ENCODE results near the gene PRDX5.

PRDX5 gene

GRCh38 chr11:64290352-64291261, 27.3 kb upstream of the PRDX5 start:
- no peak for DNase-seq

DNA sequence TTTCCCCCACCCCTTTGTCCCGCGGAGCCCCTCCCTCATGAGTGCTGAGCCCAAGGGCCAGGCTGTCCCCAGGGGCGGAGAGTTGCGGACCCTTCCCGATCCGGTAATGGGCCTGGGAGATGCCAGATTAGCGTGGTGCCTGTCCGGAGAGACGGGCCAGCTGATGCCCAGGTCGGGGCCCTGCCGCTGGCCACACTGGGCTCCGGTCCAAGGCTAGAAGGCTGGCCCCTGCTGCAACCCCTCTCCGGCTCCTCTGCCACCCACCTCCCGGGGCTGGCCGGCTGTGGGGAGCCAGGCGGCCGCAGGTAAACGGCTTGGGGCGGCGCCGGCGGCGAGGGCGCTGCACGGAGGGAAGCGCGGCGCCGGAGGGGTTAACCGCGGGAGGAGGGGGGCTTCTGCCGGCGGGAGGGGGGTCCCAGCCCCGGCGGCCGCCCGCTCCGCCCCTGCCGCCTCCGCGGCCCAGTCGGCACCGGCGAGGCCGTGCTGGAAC, 26.6 kb upstream of the PRDX5 start, which contains the start of gene KCNK4:
TSS of gene KCNK4 (plus strand) at position 41 of the 490 bp plus-strand sequence. CDS start 1,717 bp downstream, outside the sequence.
- DNase-seq = no peak

DNA sequence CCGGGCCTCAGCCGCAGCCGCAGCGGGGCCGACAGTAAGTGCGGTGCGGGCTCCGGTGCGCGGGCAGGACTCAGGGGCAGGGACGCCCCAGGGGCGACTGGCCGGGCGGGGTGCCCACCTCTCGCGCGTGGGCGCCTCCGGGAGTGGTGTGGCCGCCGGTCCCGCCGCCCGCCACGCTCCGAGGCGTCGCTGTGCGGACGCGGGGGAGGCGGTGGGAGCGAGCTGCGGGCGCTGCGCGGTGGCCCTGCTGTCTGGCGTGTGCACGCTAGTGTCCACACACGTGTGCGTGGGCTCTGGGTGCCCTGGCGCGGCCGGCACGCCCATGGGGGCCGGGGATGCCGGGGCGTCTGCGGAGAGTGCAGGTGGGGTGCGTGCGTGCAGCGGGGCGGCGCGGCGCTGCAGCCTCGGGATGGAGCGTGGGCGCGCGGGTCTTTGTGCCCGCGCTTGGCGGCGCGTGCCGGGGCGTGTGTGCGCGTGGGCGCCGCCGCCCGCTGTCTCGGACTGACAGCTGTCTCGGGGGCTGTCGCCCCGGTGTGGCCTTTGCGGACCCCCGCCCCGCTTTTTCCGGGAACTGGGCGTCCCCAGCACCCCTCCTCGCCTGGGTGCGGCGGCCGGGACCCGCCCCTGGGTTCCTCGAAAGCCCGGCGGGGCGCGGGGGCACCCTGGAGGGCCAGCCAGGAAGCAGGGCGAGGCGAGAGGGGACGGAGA, 26.0 kb upstream of the PRDX5 start:
- DNase-seq = no peak

- DNase-seq = no peak
Measured at GRCh38 chr11:64292460-64293254, 25.3 kb upstream of the PRDX5 start.

DNA sequence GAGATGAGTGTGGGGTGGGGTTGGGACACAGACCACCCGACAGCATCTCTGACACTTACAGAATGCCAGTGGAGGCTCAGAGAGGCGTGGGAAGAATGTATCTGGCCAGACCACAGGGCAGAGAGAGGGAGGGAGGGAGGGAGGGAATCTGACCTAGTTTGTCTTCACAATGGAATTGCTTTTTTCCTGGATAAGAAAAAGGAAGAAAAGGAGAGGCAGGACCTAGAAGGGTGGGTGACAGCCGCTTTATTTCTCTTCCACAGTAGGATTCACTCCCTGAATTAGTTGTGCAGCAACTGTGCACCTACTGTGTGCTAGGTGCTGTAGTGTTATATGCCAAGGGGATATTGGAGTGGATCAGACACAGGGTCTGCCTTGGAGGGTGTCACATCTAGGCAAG, 23.1 kb upstream of the PRDX5 start:
- DNase-seq = no peak

DNA sequence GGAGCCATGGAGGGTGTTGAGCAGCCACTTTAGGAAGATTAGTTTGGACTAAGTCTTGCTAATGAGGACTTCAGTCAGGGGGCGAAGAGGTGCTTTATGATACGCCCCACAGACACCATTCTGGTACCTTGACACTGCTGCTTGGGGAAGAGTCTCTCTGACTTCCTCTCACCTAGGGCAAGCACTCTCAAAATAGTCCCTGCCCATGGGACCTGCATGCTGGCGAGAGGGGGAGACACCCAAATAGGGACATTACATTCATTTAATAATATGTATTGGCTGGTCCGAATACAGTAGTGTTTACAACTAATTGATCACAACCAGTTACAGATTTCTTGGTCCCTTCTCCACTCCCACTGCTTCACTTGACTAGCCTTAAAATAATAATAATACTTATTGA, 22.2 kb upstream of the PRDX5 start:
- no peak for DNase-seq

- no peak for DNase-seq
Measured at GRCh38 chr11:64296236-64296635, 21.7 kb upstream of the PRDX5 start.

DNA sequence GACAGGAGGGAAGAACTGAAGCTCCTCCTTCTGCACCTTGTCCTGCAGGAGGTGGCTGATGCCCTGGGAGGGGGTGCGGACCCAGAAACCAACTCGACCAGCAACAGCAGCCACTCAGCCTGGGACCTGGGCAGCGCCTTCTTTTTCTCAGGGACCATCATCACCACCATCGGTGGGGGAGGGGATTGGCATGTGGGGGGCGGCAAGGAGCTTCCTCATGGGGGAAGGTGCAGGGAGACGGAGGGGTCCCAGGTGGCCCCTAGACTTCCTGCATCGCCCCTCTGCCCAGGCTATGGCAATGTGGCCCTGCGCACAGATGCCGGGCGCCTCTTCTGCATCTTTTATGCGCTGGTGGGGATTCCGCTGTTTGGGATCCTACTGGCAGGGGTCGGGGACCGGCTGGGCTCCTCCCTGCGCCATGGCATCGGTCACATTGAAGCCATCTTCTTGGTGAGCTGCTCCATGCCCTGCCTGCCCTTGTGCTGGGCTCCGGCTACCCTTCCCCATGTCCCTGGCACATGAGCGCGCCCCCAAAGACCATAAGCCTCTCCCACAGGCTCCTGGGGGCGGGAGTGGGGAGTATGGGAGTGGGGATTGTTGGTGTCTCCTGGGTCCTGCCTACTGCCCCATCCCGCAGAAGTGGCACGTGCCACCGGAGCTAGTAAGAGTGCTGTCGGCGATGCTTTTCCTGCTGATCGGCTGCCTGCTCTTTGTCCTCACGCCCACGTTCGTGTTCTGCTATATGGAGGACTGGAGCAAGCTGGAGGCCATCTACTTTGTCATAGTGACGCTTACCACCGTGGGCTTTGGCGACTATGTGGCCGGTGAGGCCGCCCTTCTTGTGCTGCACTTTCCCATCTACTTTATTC, 20.9 kb upstream of the PRDX5 start:
- DNase-seq = no peak

GRCh38 chr11:64297699-64298358, 20.1 kb upstream of the PRDX5 start:
- no peak for DNase-seq

GRCh38 chr11:64298966-64299846, 18.7 kb upstream of the PRDX5 start:
- DNase-seq = no peak

DNA sequence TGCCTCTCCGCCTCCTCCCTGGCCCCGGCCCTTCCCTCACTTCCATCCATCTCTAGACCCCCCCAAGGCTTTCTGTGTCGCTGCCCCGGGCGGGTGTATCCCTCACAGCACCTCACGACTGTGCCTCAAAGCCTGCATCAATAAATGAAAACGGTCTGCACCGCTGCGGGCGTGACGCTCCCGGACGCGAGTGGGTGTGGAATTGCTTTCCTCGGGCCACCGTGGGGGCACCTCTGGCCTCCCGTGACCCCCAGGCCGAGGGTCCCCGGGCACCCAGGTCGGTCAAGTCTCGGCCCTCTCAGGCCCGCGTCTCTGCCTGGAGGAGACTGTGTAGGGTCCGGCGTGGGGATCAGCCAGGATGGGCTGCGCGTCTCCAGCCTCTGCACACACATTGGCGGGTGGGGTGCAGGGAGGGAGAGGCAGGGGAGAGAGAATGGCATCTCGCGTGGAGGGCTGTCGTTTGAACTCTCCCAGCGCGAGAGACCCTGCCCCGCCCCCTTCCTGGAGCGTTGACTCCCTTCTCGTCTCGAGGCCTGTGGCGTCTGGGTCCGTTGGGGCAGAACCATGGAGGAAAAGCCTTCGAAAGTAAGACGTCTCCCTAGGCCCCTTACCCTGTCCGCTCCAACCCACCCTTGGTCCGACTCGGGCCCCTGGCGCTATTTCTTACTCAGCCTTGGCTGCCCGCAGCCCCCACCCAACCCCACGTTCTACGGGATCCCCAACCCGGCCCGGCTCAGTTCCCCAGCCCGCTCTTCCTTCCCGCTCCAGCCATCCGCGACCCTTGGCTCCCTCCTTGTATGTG, 17.9 kb upstream of the PRDX5 start, which contains the start of gene CATSPERZ:
TSS of gene CATSPERZ (plus strand) at position 512 of the 802 bp plus-strand sequence. CDS start at position 565, 53 bp downstream.
- no peak for DNase-seq

DNA sequence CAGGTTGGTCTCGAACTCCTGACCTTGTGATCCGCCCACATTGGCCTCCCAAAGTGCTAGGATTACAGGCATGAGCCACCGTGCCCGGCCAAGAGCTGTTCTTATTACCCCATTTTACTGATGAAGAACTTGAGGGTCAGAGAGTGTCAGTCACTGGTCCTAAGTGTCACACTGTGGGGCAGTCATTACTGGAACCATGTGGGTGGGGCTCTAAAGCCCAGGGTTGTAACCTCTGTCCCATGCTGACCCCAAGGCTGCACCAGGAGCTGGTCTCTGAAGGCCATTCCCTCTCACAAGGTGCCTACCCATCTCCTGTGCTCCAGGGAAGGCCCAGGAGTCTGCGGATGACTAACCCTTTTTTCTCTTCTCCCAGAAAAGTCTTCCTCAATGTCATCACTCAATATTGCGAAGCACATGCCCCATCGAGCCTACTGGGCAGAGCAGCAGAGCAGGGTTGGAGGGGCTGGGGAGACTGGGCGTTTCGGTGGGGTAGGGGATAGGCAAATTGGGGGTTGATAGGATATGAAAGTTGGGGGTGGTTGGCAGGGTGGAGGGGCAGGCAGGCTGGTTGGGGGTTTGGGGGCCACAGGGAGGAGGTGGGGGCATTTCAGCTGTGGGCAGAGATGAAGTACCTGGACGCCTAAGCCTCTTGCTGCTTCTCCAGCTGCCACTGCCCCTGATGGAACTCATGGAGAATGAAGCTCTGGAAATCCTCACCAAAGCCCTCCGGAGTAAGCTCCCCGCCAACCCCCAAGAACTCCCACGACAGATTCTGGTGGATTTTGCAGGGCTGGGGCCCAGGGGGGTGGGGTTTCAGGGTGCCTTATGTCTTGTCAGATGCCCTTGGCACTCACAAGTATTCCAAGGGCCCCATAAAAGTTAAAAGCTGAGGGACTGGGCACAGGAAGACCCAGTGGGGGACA, 14.6 kb upstream of the PRDX5 start:
- DNase-seq = no peak

DNA sequence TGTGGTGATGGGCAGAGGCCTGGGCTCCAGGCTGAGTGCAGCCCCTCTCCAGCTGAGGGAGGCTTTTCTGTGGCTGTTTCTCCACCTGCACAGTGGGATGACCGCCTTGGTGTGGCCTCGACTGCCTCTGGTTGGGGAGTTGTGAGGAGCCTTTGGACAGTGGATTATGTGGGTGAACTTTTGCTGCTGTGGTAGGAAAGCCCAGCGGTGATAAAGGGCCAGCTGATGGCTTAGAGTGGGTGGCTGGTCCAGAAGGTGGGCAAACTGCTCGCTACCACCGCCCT, 13.9 kb upstream of the PRDX5 start:
- DNase-seq = no peak

GRCh38 chr11:64304316-64305072, 13.4 kb upstream of the PRDX5 start:
- peak; percentile 96 for DNase-seq

- DNase-seq = peak; percentile 100
Measured at GRCh38 chr11:64305075-64305690, 12.7 kb upstream of the PRDX5 start, which contains the start of gene ESRRA. ESRRA (plus strand) TSS chr11:64305524; CDS start chr11:64307180, 1,656 bp downstream.

DNA sequence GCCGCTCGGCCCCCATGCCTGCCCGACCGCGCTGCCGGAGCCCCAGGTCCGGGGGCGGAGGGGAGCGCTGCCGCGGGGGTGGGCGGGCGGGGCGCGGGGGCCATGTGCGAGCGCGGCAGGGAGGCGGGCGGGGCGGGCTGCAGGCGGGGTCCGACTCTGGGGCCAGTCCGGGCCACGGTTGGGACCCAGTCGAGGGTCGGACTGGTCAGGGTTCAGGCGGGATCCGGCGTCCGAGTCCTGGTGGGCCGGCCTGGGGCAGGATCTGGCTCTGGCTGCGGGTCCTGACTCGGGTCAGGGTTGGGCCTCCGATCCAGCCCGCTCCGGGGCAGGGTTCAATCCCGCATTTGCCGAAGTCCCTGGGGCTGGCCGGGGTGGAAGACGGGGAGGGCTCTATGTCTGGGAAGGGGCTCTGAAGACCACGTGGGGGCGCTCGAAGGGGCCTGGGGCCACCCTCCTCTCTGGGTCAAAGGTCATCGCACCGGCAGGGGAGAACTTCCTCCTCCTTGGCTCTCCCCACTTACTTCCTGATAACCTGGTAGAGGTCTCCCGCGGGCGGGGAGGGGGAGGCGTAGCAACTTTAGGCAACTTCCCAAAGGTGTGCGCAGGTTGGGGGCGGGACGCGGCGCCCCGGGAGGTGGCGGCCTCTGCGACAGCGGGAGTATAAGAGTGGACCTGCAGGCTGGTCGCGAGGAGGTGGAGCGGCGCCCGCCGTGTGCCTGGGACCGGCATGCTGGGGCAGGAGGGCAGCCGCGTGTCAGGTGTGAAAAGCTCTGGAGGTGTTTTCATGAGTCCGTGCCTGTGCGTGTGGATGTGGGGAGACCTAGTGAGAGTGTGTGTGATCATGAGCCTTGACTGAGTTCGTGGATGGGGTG, 12.0 kb upstream of the PRDX5 start:
- peak; percentile 88 for DNase-seq

All from activated CD4-positive, alpha-beta T cell treated with anti-CD3 and anti-CD28 coated beads, Interleukin-2, Interleukin-6, amounts not matched to agents 100 ng/mL and 50 ng/mL, durations not matched to agents 16 hours and 8 hours (primary cell).